ENCODE measurements around the gene CNIH4.

CNIH4 gene

DNA sequence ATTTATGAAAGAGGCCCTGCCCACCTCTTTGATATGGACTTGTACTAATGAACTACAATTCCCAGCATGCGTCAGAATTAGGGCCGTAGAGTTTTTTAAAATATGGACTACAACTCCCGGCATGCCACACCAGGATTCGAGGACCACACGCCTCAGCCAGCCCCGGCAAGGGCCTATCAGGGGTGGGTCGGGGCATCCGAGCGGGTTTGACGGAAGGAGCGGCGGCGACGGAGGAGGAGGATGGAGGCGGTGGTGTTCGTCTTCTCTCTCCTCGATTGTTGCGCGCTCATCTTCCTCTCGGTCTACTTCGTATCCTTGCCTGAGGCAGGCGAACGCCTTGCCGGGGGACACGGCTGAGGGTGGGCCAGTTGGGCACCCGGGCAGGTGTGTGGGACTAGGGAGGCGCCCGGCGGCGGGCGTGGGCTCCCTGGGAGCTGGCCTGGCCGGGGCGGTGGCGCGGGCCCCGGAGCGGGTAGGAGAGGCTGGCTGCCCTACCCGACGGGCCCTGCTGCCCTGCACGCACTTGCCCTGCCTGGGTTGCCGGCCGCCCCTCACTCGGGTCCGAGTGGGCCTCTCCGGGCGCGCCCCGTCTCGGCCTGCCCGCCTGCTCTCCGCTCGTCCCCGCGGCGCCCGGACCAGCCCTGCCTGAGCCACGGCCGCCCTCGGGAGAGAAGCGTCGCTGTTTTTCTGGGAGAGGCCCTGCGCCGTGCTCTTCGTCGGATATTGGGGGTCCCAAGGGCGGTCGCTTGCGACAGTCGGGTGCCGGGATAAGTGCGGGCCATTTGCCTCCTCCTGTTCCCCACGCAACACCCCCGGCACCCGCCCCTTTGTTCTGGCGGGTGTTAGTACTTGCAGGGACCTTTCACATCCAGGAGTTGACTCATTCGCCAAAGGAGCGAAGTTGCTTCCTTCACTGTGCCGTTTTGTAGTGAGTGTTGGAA, at the start of gene CNIH4 (continued):
- TF ChIP-seq YY2 (tag by site-specific recombination; IDR thresholded peaks at IDR 0.05) (peak; percentile 9; the same call in 1 of the 2 replicates), ZNF23 (tag by site-specific recombination; IDR thresholded peaks at IDR 0.05; ENCODE audit: borderline replicate concordance) (no peak), MEIS1 (CRISPR knock-in tag; IDR thresholded peaks at IDR 0.05; ENCODE audit: borderline replicate concordance) (no peak), ZBTB7A (tag by site-specific recombination; IDR thresholded peaks at IDR 0.05; ENCODE audit: low read depth) (peak; percentile 80; the same call in 1 of the 2 replicates), ZNF133 (tag by site-specific recombination; IDR thresholded peaks at IDR 0.05) (no peak), ZNF785 (tag by site-specific recombination; IDR thresholded peaks at IDR 0.05) (no peak), ZNF335 (tag by site-specific recombination; conservative IDR thresholded peaks at IDR 0.05) (peak; percentile 99), PRDM1 (tag by site-specific recombination; IDR thresholded peaks at IDR 0.05) (peak; percentile 86), GLI2 (tag by site-specific recombination; IDR thresholded peaks at IDR 0.05; ENCODE audit: borderline replicate concordance, low read depth) (no peak), GFI1B (tag by site-specific recombination; IDR thresholded peaks at IDR 0.05) (no peak), ZNF629 (tag by site-specific recombination; IDR thresholded peaks at IDR 0.05) (peak; percentile 75), MZF1 (tag by site-specific recombination; IDR thresholded peaks at IDR 0.05; ENCODE audit: borderline replicate concordance) (no peak), ZNF544 (tag by site-specific recombination; IDR thresholded peaks at IDR 0.05) (no peak), SETDB1 (IDR thresholded peaks at IDR 0.05; ENCODE audit: insufficient read length, low read length) (no peak), WT1 (tag by site-specific recombination; IDR thresholded peaks at IDR 0.05) (peak; percentile 62; the same call in 1 of the 2 replicates)
- TF ChIP-seq, protein P1, sequence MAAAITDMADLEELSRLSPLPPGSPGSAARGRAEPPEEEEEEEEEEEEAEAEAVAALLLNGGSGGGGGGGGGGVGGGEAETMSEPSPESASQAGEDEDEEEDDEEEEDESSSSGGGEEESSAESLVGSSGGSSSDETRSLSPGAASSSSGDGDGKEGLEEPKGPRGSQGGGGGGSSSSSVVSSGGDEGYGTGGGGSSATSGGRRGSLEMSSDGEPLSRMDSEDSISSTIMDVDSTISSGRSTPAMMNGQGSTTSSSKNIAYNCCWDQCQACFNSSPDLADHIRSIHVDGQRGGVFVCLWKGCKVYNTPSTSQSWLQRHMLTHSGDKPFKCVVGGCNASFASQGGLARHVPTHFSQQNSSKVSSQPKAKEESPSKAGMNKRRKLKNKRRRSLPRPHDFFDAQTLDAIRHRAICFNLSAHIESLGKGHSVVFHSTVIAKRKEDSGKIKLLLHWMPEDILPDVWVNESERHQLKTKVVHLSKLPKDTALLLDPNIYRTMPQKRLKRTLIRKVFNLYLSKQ (tag by site-specific recombination; IDR thresholded peaks at IDR 0.05; ENCODE audit: borderline replicate concordance), result no peak
- TF ChIP-seq, protein P2, sequence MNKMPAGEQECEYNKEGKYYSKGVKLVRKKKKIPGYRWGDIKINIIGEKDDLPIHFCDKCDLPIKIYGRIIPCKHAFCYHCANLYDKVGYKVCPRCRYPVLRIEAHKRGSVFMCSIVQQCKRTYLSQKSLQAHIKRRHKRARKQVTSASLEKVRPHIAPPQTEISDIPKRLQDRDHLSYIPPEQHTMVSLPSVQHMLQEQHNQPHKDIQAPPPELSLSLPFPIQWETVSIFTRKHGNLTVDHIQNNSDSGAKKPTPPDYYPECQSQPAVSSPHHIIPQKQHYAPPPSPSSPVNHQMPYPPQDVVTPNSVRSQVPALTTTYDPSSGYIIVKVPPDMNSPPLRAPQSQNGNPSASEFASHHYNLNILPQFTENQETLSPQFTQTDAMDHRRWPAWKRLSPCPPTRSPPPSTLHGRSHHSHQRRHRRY (tag by site-specific recombination; IDR thresholded peaks at IDR 0.05), result no peak
- TF ChIP-seq, protein P3, sequence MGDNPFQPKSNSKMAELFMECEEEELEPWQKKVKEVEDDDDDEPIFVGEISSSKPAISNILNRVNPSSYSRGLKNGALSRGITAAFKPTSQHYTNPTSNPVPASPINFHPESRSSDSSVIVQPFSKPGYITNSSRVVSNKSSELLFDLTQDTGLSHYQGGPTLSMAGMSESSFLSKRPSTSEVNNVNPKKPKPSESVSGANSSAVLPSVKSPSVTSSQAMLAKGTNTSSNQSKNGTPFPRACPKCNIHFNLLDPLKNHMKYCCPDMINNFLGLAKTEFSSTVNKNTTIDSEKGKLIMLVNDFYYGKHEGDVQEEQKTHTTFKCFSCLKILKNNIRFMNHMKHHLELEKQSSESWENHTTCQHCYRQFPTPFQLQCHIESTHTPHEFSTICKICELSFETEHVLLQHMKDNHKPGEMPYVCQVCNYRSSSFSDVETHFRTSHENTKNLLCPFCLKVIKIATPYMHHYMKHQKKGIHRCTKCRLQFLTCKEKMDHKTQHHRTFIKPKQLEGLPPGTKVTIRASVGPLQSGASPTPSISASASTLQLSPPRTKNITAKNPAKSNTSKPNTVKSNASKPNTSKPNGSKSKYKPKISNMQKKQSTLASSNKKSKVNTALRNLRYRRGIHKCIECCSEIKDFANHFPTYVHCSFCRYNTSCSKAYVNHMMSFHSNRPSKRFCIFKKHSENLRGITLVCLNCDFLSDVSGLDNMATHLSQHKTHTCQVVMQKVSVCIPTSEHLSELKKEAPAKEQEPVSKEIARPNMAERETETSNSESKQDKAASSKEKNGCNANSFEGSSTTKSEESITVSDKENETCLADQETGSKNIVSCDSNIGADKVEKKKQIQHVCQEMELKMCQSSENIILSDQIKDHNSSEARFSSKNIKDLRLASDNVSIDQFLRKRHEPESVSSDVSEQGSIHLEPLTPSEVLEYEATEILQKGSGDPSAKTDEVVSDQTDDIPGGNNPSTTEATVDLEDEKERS (tag by site-specific recombination; IDR thresholded peaks at IDR 0.05), result no peak
- TF ChIP-seq, protein P4, sequence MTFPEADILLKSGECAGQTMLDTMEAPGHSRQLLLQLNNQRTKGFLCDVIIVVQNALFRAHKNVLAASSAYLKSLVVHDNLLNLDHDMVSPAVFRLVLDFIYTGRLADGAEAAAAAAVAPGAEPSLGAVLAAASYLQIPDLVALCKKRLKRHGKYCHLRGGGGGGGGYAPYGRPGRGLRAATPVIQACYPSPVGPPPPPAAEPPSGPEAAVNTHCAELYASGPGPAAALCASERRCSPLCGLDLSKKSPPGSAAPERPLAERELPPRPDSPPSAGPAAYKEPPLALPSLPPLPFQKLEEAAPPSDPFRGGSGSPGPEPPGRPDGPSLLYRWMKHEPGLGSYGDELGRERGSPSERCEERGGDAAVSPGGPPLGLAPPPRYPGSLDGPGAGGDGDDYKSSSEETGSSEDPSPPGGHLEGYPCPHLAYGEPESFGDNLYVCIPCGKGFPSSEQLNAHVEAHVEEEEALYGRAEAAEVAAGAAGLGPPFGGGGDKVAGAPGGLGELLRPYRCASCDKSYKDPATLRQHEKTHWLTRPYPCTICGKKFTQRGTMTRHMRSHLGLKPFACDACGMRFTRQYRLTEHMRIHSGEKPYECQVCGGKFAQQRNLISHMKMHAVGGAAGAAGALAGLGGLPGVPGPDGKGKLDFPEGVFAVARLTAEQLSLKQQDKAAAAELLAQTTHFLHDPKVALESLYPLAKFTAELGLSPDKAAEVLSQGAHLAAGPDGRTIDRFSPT (tag by site-specific recombination; IDR thresholded peaks at IDR 0.05), result peak; percentile 93
- TF ChIP-seq, protein P5, sequence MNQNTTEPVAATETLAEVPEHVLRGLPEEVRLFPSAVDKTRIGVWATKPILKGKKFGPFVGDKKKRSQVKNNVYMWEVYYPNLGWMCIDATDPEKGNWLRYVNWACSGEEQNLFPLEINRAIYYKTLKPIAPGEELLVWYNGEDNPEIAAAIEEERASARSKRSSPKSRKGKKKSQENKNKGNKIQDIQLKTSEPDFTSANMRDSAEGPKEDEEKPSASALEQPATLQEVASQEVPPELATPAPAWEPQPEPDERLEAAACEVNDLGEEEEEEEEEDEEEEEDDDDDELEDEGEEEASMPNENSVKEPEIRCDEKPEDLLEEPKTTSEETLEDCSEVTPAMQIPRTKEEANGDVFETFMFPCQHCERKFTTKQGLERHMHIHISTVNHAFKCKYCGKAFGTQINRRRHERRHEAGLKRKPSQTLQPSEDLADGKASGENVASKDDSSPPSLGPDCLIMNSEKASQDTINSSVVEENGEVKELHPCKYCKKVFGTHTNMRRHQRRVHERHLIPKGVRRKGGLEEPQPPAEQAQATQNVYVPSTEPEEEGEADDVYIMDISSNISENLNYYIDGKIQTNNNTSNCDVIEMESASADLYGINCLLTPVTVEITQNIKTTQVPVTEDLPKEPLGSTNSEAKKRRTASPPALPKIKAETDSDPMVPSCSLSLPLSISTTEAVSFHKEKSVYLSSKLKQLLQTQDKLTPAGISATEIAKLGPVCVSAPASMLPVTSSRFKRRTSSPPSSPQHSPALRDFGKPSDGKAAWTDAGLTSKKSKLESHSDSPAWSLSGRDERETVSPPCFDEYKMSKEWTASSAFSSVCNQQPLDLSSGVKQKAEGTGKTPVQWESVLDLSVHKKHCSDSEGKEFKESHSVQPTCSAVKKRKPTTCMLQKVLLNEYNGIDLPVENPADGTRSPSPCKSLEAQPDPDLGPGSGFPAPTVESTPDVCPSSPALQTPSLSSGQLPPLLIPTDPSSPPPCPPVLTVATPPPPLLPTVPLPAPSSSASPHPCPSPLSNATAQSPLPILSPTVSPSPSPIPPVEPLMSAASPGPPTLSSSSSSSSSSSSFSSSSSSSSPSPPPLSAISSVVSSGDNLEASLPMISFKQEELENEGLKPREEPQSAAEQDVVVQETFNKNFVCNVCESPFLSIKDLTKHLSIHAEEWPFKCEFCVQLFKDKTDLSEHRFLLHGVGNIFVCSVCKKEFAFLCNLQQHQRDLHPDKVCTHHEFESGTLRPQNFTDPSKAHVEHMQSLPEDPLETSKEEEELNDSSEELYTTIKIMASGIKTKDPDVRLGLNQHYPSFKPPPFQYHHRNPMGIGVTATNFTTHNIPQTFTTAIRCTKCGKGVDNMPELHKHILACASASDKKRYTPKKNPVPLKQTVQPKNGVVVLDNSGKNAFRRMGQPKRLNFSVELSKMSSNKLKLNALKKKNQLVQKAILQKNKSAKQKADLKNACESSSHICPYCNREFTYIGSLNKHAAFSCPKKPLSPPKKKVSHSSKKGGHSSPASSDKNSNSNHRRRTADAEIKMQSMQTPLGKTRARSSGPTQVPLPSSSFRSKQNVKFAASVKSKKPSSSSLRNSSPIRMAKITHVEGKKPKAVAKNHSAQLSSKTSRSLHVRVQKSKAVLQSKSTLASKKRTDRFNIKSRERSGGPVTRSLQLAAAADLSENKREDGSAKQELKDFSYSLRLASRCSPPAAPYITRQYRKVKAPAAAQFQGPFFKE (tag by site-specific recombination; IDR thresholded peaks at IDR 0.05; ENCODE audit: borderline replicate concordance), result no peak
- TF ChIP-seq, protein P6, sequence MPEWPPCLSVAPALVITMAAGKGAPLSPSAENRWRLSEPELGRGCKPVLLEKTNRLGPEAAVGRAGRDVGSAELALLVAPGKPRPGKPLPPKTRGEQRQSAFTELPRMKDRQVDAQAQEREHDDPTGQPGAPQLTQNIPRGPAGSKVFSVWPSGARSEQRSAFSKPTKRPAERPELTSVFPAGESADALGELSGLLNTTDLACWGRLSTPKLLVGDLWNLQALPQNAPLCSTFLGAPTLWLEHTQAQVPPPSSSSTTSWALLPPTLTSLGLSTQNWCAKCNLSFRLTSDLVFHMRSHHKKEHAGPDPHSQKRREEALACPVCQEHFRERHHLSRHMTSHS (tag by site-specific recombination; IDR thresholded peaks at IDR 0.05), result no peak

All from HEK293 (cell line).